B cell (primary cell): ENCODE data around the gene CDC42BPA. TPM values are rescaled to one million over a fixed set of nuclear protein-coding genes. Genes with fewer than 3 reads are reported as not detected.

Experiments
- ATAC-seq: fragments of 200-7000 bp; cut with Tn5 transposase; one replicate; pipeline ENCODE4 v1.10.0; 2021; ENCODE audit warnings: low read depth, mild to moderate bottlenecking, moderate number of reproducible peaks, moderate library complexity
- CTCF ChIA-PET: fragments of 350-600 bp; sonication (Branson Sonifier 250); formaldehyde crosslinking; loops from one replicate; lab custom pipeline; 2021; ENCODE audit warnings: antibody characterized with exemption, inconsistent platforms; lab: Charles Lee
- POLR2A ChIA-PET: fragments of 350-600 bp; sonication (Branson Sonifier 250); formaldehyde crosslinking; loops from one replicate; lab custom pipeline; 2021; ENCODE audit warnings: antibody characterized with exemption; lab: Charles Lee
- DNase-seq: peaks from one replicate; pipeline ENCODE4 v3.0.0; 2013
- H2AFZ ChIP-seq: 2 replicates; pipeline ENCODE4 v1.6.1; 2012; ENCODE audit warnings: mild to moderate bottlenecking, low read depth, low read length; ENCODE audit not compliant: insufficient read depth, poor library complexity, severe bottlenecking
- H3K27ac ChIP-seq, 2 donors: 1 replicate in 1 of 2; 2 replicates in 1 of 2; pipeline ENCODE4 v1.5.1; 2012 to 2013; ENCODE audit warnings: low read length in 2 of 2, mild to moderate bottlenecking in 2 of 2, moderate library complexity in 1 of 2
- H3K27me3 ChIP-seq, 4 experiments: fragments of 200-600 bp in 1 of 4; sonication (generic) in 1 of 4; replicated peaks in 1 of 4; 1 replicate in 2 of 4; 2 replicates in 2 of 4; pipeline versions ENCODE4 v1.6.1 to v1.7.0; 2013 to 2016; ENCODE audit warnings: low read length in 3 of 4, mild to moderate bottlenecking in 2 of 4, mixed read lengths in 1 of 4, moderate library complexity in 1 of 4; ENCODE audit not compliant: insufficient read depth in 4 of 4, control insufficient read depth in 3 of 4; ENCODE audit errors: control extremely low read depth in 1 of 4
- H3K36me3 ChIP-seq, 2 experiments: replicated peaks in 1 of 2; 1 replicate in 1 of 2; 2 replicates in 1 of 2; pipeline versions ENCODE4 v1.6.1 to v1.7.1; 2013; ENCODE audit warnings: low read length in 1 of 2; ENCODE audit not compliant: insufficient read depth in 2 of 2, control insufficient read depth in 1 of 2; ENCODE audit errors: control extremely low read depth in 1 of 2, extremely low read depth in 1 of 2
- H3K4me1 ChIP-seq, 2 donors: fragments of 200-600 bp in 1 of 2; sonication (generic) in 1 of 2; 1 replicate in 1 of 2; 2 replicates in 1 of 2; pipeline versions ENCODE4 v1.5.1 to v1.6.1; 2013 to 2017; ENCODE audit warnings: low read length in 2 of 2; ENCODE audit not compliant: control insufficient read depth in 2 of 2, insufficient read depth in 2 of 2
- H3K4me2 ChIP-seq: replicated peaks from 2 replicates; pipeline ENCODE3; 2012; ENCODE audit warnings: mild to moderate bottlenecking, low read depth, low read length; ENCODE audit not compliant: poor library complexity, severe bottlenecking
- H3K4me3 ChIP-seq, 5 experiments: fragments of 200-600 bp in 1 of 5; sonication (generic) in 1 of 5; 1 replicate in 3 of 5; 2 replicates in 2 of 5; pipeline versions ENCODE4 v1.5.1 to v1.7.0; 2011 to 2016; ENCODE audit warnings: low read length in 4 of 5, mild to moderate bottlenecking in 4 of 5, low read depth in 2 of 5, control low read depth in 1 of 5, moderate library complexity in 1 of 5; ENCODE audit not compliant: insufficient read depth in 1 of 5; ENCODE audit errors: control extremely low read depth in 1 of 5, extremely low read depth in 1 of 5
- H3K79me2 ChIP-seq: fragments of 200-600 bp; sonication (generic); one replicate; pipeline ENCODE4 v1.6.0; 2016; ENCODE audit warnings: low read length; ENCODE audit not compliant: control insufficient read depth, insufficient read depth
- H3K9ac ChIP-seq: fragments of 200-600 bp; sonication (generic); 2 replicates; pipeline ENCODE4 v1.6.1; 2017; ENCODE audit warnings: mild to moderate bottlenecking, low read length, moderate library complexity
- H3K9me3 ChIP-seq, 3 donors: one replicate each; pipeline versions ENCODE4 v1.6.1 to v1.7.1; 2013; ENCODE audit warnings: low read length in 2 of 3; ENCODE audit not compliant: control insufficient read depth in 2 of 3, insufficient read depth in 1 of 3; ENCODE audit errors: control extremely low read depth in 1 of 3
- H4K20me1 ChIP-seq: 2 replicates; pipeline ENCODE4 v1.6.0; 2012; ENCODE audit warnings: mild to moderate bottlenecking, low read length; ENCODE audit not compliant: insufficient read depth, control insufficient read depth, poor library complexity, severe bottlenecking
- H3K27ac Mint-ChIP-seq: one replicate; pipeline ENCODE4 v1.8.0; 2021; ENCODE audit warnings: mixed read lengths
- H3K27me3 Mint-ChIP-seq: one replicate; pipeline ENCODE4 v1.8.0; 2021; ENCODE audit warnings: mixed read lengths
- H3K4me1 Mint-ChIP-seq: one replicate; pipeline ENCODE4 v1.8.0; 2021; ENCODE audit warnings: mixed read lengths
- H3K4me3 Mint-ChIP-seq: one replicate; pipeline ENCODE4 v1.8.0; 2021; ENCODE audit warnings: mixed read lengths
- H3K9me3 Mint-ChIP-seq: one replicate; pipeline ENCODE4 v1.8.0; 2022; ENCODE audit warnings: mixed read lengths; ENCODE audit not compliant: insufficient read depth
- CTCF ChIP-seq: fragments of 200-600 bp; IDR thresholded peaks from one replicate; pipeline ENCODE4 v1.8.0; 2022; ENCODE audit warnings: antibody characterized with exemption, mild to moderate bottlenecking
- EZH2 ChIP-seq: IDR thresholded peaks from 2 replicates; pipeline ENCODE4 v1.6.1; 2012; ENCODE audit warnings: borderline replicate concordance, low read depth, mild to moderate bottlenecking, moderate library complexity, low read length; ENCODE audit not compliant: insufficient read depth, poor library complexity, severe bottlenecking
- WGBS: methylation state at CpG from one replicate; pipeline ENCODE4 v1.1.5; 2013; ENCODE audit warnings: missing lambda C conversion rate; ENCODE audit not compliant: insufficient coverage; 5-methylcytosine and 5-hydroxymethylcytosine counted together
- intact Hi-C: fragments of 100-400 bp; cut with micrococcal nuclease; formaldehyde crosslinking; loops from one replicate; pipeline ENCODE4 v1.10.0; 2022
- polyA plus RNA-seq: library from polyadenylated mRNA; depleted of rRNA; stranded (reverse); fragments of >200 nt; gene quantifications from 2 replicates; pipeline ENCODE4 v1.2.3, GENCODE V29; 2012
- total RNA-seq, 2 donors: library from RNA; stranded (reverse); fragments of 120-200 nt in 1 of 2; gene quantifications; 1 replicate in 1 of 2; 2 replicates in 1 of 2; pipeline versions ENCODE4 v1.2.3 to v1.2.4, GENCODE V29; 2013 to 2022

The CDC42BPA gene
- total and polyA plus RNA-seq, 2 donors (not counting 1 experiment from before 2014, with no cell fraction given), result 0.04 to 0.69 TPM

GRCh38 chr1:227197064-227197463 is 121.2 kb downstream of the CDC42BPA start:
- Histone ChIP-seq H2AFZ (no peak overlapping the region), H3K79me2 (no peaks in the 10 kb centered on the region), H3K4me2 (no peak overlapping the region), H3K36me3 (no peaks in the 10 kb centered on the region), H3K4me1 (no peaks in the 10 kb centered on the region), H3K27ac (no peak overlapping the region), H3K27me3 (no peaks in the 10 kb centered on the region), H3K9me3 (no peaks in the 10 kb centered on the region), H3K9ac (no peak overlapping the region), H4K20me1 (no peaks in the 10 kb centered on the region), H3K4me3 (no peak overlapping the region)
- Mint-ChIP-seq H3K4me3 (no peak overlapping the region), H3K27ac (no peak overlapping the region), H3K4me1 (no peaks in the 10 kb centered on the region), H3K27me3 (peaks cover 4% of the 10 kb centered on the region), H3K9me3 (no peaks in the 10 kb centered on the region)
- no peak for DNase-seq
- ChIA-PET POLR2A (no interaction called here), CTCF (no interaction called here)
- no peak for ATAC-seq
- no peak for TF ChIP-seq EZH2
- no peak for TF ChIP-seq CTCF
- intact Hi-C loops, result no loop called here
- no CpG with 5 or more reads among the region's 2 CpGs for WGBS

GRCh38 chr1:227192163-227192562 is 126.1 kb downstream of the CDC42BPA start:
- no peak overlapping the region for H3K4me3 ChIP-seq
- ATAC-seq (no peak), DNase-seq (no peak)
- CTCF ChIA-PET, result no interaction called here
- H3K36me3 ChIP-seq, result no peaks in the 10 kb centered on the region
- H4K20me1 ChIP-seq, result no peaks in the 10 kb centered on the region
- WGBS, result no CpG with 5 or more reads among the region's 2 CpGs
- POLR2A ChIA-PET, result no interaction called here
- H3K79me2 ChIP-seq, result no peaks in the 10 kb centered on the region
- Mint-ChIP-seq H3K4me1 (no peaks in the 10 kb centered on the region), H3K9me3 (no peaks in the 10 kb centered on the region), H3K4me3 (no peak overlapping the region), H3K27ac (no peak overlapping the region), H3K27me3 (peaks cover 11% of the 10 kb centered on the region)
- no peak for TF ChIP-seq CTCF
- TF ChIP-seq EZH2, result no peak
- no peak overlapping the region for H3K27ac ChIP-seq
- no peaks in the 10 kb centered on the region for H3K4me1 ChIP-seq
- no peaks in the 10 kb centered on the region for H3K9me3 ChIP-seq
- no peak overlapping the region for H3K9ac ChIP-seq
- intact Hi-C loops, result no loop called here
- no peak overlapping the region for H3K4me2 ChIP-seq
- peaks cover 0 to 5% (median 0%) of the 10 kb centered on the region in 4 experiments for H3K27me3 ChIP-seq
- H2AFZ ChIP-seq, result no peak overlapping the region
